HepG2 (cell line): ENCODE data around the gene MPHOSPH8. TPM values are rescaled to one million over a fixed set of nuclear protein-coding genes. Genes with fewer than 3 reads are reported as not detected.
A peak's percentile ranks its signal among the peaks of the same experiment; 100 is the strongest.

Source experiments
- BORCS8-MEF2B ChIP-seq: sonication (generic); formaldehyde crosslinking; IDR thresholded peaks from 2 replicates; pipeline ENCODE4 v1.8.0; 2022; ENCODE audit warnings: mild to moderate bottlenecking, missing genetic modification reagents
- DMAP1 ChIP-seq: IDR thresholded peaks from 2 replicates; pipeline ENCODE4 v1.6.1; 2016
- KLF16 ChIP-seq, 2 experiments: sonication (generic) in 1 of 2; formaldehyde crosslinking in 1 of 2; IDR thresholded peaks; 2 replicates each; pipeline versions ENCODE4 v1.6.1 to v1.8.0; 2016 to 2023; ENCODE audit warnings: missing genetic modification reagents in 2 of 2, missing compliant biosample characterization in 1 of 2
- PHF5A ChIP-seq: IDR thresholded peaks from one replicate; pipeline ENCODE4 v1.6.1; 2018; ENCODE audit warnings: low read depth, missing genetic modification reagents; ENCODE audit not compliant: unreplicated experiment
- SP4 ChIP-seq: sonication (generic); formaldehyde crosslinking; IDR thresholded peaks from 2 replicates; pipeline ENCODE4 v1.8.1; 2023; ENCODE audit warnings: mild to moderate bottlenecking, missing genetic modification reagents
- TAF1 ChIP-seq: sonication (generic); formaldehyde crosslinking; IDR thresholded peaks from 2 replicates; pipeline ENCODE4 v1.4.0; 2020; ENCODE audit warnings: missing genetic modification reagents
- TBX2 ChIP-seq: sonication (generic); formaldehyde crosslinking; IDR thresholded peaks from 2 replicates; pipeline ENCODE4 v1.5.0; 2020; ENCODE audit warnings: missing genetic modification reagents, mild to moderate bottlenecking, borderline replicate concordance
- THAP11 ChIP-seq: IDR thresholded peaks from 2 replicates; pipeline ENCODE4 v1.6.1; 2016; ENCODE audit warnings: missing biosample characterization, missing genetic modification reagents
- ZBTB7B ChIP-seq: sonication (generic); formaldehyde crosslinking; IDR thresholded peaks from 2 replicates; pipeline ENCODE4 v1.4.0; 2020; ENCODE audit warnings: missing genetic modification reagents
- ZFY ChIP-seq: sonication (generic); formaldehyde crosslinking; IDR thresholded peaks from 2 replicates; pipeline ENCODE4 v1.4.0; 2020; ENCODE audit warnings: missing genetic modification reagents
- ZNF614 ChIP-seq: IDR thresholded peaks from 2 replicates; pipeline ENCODE4 v1.6.1; 2018; ENCODE audit warnings: missing biosample characterization, missing genetic modification reagents, inconsistent platforms, borderline replicate concordance
- ZNF772 ChIP-seq: sonication (generic); formaldehyde crosslinking; IDR thresholded peaks from 2 replicates; pipeline ENCODE4 v1.5.0; 2020; ENCODE audit warnings: mild to moderate bottlenecking, missing genetic modification reagents
- polyA plus RNA-seq, 8 experiments: library from polyadenylated mRNA; depleted of rRNA in 3 of 8; stranded (reverse) in 7 of 8; unstranded in 1 of 8; fragments of >200 nt; fragmentation: Illumina TruSeq in 4 of 8; extraction: Trizol in 4 of 8; gene quantifications; 2 replicates each; pipeline versions ENCODE4 v1.2.1 to v1.2.3, GENCODE V29; 2011 to 2016; ENCODE audit warnings: low read depth in 4 of 8, missing spikeins in 1 of 8, mixed read lengths in 1 of 8; ENCODE audit not compliant: insufficient read depth in 1 of 8
- total RNA-seq, 5 experiments: library from RNA; depleted of rRNA; stranded (reverse); fragments of >200 nt; fragmentation: Illumina TruSeq; extraction: Trizol; gene quantifications; 2 replicates each; pipeline ENCODE4 v1.2.3, GENCODE V29; 2016; ENCODE audit warnings: low read depth in 1 of 5
- TF ChIP-seq, protein P1 (sequence below): sonication (generic); formaldehyde crosslinking; IDR thresholded peaks from 2 replicates; pipeline ENCODE4 v1.4.0; 2020; ENCODE audit warnings: mild to moderate bottlenecking, missing genetic modification reagents
- TF ChIP-seq, protein P2 (sequence below): sonication (generic); formaldehyde crosslinking; IDR thresholded peaks from 2 replicates; pipeline ENCODE4 v1.5.1; 2020; ENCODE audit warnings: missing genetic modification reagents, mild to moderate bottlenecking, borderline replicate concordance
- TF ChIP-seq, protein P3 (sequence below): sonication (generic); formaldehyde crosslinking; IDR thresholded peaks from 2 replicates; pipeline ENCODE4 v1.4.0; 2020; ENCODE audit warnings: mild to moderate bottlenecking, missing genetic modification reagents
- TF ChIP-seq, protein P4 (sequence below): sonication (generic); formaldehyde crosslinking; IDR thresholded peaks from 2 replicates; pipeline ENCODE4 v1.8.0; 2022; ENCODE audit warnings: missing genetic modification reagents, low read depth, mild to moderate bottlenecking, borderline replicate concordance
- TF ChIP-seq, protein P5 (sequence below): sonication (generic); formaldehyde crosslinking; IDR thresholded peaks from 2 replicates; pipeline ENCODE4 v1.4.0; 2020; ENCODE audit warnings: missing genetic modification reagents

The MPHOSPH8 gene
- total and polyA plus RNA-seq, 2 of the 13 experiments (the other 11 are each of a cell fraction or from before 2014, with no cell fraction given): 17.3 to 20.9 TPM

DNA sequence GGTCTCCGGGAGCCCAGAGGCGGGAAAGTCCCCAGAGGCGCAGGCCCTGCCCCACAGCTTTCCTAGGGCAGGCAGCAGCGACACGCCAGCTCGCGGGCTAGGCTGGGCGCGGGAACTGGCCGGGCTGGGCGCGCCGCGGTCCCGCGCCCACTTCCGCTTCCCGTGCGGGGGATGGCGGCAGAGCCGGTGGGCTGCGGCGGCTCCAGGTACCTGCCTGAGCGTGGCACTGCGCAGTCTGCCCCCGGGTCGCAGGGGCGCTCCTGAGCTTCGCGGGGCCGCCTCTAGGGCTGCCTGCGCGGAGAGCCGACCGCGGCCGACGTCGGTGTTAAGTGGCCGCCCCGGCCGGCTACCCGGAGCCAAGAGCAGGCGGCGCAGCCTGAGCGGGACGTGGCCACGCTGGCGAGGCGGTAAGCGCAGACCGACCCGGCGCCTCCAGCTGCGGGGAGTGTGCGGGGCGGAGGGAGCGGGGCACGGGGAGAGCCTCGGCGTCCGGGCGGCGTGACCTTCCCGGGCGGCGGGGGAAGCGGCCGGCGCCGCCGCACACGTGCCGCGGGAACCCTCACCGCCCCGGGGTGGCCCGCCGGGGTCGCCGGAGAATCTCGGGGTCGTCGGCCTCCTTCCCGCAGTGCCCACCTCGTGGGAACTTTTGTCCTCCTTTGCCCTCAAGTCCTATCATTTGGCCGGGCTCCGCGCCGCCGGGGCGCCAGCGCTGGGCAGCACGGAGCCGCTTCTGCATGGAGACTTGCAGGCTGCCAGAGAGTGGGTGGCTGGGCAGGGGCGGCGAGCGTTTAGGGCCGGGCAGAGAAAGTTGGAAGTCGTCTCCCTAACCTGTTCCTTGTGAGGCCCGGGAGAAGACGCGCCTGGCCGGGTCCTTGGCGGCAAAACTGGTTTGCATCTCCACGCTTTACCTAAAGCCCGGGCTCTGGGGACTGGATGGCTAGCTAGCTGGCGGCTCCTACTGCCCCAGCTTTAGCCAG, 31.4 kb upstream of the MPHOSPH8 start (continued):
- TF ChIP-seq, protein P1, sequence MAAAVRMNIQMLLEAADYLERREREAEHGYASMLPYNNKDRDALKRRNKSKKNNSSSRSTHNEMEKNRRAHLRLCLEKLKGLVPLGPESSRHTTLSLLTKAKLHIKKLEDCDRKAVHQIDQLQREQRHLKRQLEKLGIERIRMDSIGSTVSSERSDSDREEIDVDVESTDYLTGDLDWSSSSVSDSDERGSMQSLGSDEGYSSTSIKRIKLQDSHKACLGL: peak; percentile 76
- peak; percentile 62 for TF ChIP-seq TAF1 (CRISPR knock-in tag)
- peak in 1 of 2 experiments; percentile 65; a peak in 1 of 4 replicates for TF ChIP-seq KLF16 (CRISPR knock-in tag; IDR thresholded peaks at IDR 0.05)
- TF ChIP-seq TBX2 (CRISPR knock-in tag): peak; percentile 27; the same call in 1 of the 2 replicates
- peak; percentile 74 for TF ChIP-seq DMAP1 (CRISPR knock-in tag)
- TF ChIP-seq SP4 (CRISPR knock-in tag): no peak
- TF ChIP-seq, protein P2, sequence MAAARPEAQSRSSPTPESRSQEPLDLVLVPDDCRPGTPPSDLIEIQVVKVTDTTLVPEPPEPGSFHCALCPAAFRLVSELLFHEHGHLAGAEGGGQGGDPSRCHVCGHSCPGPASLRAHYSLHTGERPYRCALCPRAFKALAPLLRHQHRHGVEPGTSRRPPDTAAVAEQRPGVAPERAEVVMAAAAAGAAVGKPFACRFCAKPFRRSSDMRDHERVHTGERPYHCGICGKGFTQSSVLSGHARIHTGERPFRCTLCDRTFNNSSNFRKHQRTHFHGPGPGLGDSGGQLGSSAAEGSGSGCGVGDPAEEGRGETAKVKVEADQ (CRISPR knock-in tag): peak; percentile 63; the same call in 1 of the 2 replicates
- TF ChIP-seq ZNF614 (CRISPR knock-in tag): 0 out of 2 replicates have a peak, but pooled peaks have one; percentile 18
- TF ChIP-seq, protein P3, sequence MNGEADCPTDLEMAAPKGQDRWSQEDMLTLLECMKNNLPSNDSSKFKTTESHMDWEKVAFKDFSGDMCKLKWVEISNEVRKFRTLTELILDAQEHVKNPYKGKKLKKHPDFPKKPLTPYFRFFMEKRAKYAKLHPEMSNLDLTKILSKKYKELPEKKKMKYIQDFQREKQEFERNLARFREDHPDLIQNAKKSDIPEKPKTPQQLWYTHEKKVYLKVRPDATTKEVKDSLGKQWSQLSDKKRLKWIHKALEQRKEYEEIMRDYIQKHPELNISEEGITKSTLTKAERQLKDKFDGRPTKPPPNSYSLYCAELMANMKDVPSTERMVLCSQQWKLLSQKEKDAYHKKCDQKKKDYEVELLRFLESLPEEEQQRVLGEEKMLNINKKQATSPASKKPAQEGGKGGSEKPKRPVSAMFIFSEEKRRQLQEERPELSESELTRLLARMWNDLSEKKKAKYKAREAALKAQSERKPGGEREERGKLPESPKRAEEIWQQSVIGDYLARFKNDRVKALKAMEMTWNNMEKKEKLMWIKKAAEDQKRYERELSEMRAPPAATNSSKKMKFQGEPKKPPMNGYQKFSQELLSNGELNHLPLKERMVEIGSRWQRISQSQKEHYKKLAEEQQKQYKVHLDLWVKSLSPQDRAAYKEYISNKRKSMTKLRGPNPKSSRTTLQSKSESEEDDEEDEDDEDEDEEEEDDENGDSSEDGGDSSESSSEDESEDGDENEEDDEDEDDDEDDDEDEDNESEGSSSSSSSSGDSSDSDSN (CRISPR knock-in tag): peak; percentile 98; the same call in 1 of the 2 replicates
- TF ChIP-seq THAP11: peak; percentile 69
- TF ChIP-seq ZBTB7B (CRISPR knock-in tag): peak; percentile 86; the same call in 1 of the 2 replicates
- TF ChIP-seq, protein P4, sequence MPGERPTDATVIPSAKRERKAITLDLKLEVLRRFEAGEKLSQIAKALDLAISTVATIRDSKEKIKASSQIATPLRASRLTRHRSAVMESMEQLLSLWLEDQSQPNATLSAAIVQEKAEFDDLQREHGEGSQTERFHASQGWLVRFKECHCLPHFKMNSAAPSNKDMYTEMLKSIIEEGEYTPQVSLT (CRISPR knock-in tag): no peak; the same call in 1 of the 2 replicates
- TF ChIP-seq, protein P5, sequence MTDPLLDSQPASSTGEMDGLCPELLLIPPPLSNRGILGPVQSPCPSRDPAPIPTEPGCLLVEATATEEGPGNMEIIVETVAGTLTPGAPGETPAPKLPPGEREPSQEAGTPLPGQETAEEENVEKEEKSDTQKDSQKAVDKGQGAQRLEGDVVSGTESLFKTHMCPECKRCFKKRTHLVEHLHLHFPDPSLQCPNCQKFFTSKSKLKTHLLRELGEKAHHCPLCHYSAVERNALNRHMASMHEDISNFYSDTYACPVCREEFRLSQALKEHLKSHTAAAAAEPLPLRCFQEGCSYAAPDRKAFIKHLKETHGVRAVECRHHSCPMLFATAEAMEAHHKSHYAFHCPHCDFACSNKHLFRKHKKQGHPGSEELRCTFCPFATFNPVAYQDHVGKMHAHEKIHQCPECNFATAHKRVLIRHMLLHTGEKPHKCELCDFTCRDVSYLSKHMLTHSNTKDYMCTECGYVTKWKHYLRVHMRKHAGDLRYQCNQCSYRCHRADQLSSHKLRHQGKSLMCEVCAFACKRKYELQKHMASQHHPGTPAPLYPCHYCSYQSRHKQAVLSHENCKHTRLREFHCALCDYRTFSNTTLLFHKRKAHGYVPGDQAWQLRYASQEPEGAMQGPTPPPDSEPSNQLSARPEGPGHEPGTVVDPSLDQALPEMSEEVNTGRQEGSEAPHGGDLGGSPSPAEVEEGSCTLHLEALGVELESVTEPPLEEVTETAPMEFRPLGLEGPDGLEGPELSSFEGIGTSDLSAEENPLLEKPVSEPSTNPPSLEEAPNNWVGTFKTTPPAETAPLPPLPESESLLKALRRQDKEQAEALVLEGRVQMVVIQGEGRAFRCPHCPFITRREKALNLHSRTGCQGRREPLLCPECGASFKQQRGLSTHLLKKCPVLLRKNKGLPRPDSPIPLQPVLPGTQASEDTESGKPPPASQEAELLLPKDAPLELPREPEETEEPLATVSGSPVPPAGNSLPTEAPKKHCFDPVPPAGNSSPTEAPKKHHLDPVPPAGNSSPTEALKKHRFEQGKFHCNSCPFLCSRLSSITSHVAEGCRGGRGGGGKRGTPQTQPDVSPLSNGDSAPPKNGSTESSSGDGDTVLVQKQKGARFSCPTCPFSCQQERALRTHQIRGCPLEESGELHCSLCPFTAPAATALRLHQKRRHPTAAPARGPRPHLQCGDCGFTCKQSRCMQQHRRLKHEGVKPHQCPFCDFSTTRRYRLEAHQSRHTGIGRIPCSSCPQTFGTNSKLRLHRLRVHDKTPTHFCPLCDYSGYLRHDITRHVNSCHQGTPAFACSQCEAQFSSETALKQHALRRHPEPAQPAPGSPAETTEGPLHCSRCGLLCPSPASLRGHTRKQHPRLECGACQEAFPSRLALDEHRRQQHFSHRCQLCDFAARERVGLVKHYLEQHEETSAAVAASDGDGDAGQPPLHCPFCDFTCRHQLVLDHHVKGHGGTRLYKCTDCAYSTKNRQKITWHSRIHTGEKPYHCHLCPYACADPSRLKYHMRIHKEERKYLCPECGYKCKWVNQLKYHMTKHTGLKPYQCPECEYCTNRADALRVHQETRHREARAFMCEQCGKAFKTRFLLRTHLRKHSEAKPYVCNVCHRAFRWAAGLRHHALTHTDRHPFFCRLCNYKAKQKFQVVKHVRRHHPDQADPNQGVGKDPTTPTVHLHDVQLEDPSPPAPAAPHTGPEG: peak; percentile 78; the same call in 1 of the 2 replicates
- TF ChIP-seq PHF5A (CRISPR knock-in tag): no peak
- 0 out of 2 replicates have a peak, but pooled peaks have one; percentile 45 for TF ChIP-seq ZNF772 (CRISPR knock-in tag)
- peak; percentile 78 for TF ChIP-seq ZFY
- peak; percentile 27; the same call in 1 of the 2 replicates for TF ChIP-seq BORCS8-MEF2B (CRISPR knock-in tag)
